Urinary bladder (tissue), 4 donors: ENCODE data around the gene ZBP1. TPM values are rescaled to one million over a fixed set of nuclear protein-coding genes. Genes with fewer than 3 reads are reported as not detected.

Source experiments
- DNase-seq: peaks from one replicate; pipeline ENCODE4 v3.0.0-alpha.2; 2015; ENCODE audit errors: extremely low spot score
- H3K27ac ChIP-seq: one replicate; pipeline ENCODE4 v1.5.1; 2013; ENCODE audit warnings: low read depth, mild to moderate bottlenecking, moderate library complexity
- H3K36me3 ChIP-seq: one replicate; pipeline ENCODE4 v1.6.1; 2013; ENCODE audit warnings: mild to moderate bottlenecking, moderate library complexity; ENCODE audit not compliant: insufficient read depth
- H3K4me1 ChIP-seq: one replicate; pipeline ENCODE4 v1.6.1; 2013; ENCODE audit warnings: mild to moderate bottlenecking, moderate library complexity; ENCODE audit not compliant: insufficient read depth
- H3K4me3 ChIP-seq: one replicate; pipeline ENCODE4 v1.5.1; 2013; ENCODE audit warnings: low read depth, low read length
- WGBS: extraction: QIAGEN DNeasy Blood & Tissue Kit; methylation state at CpG from one replicate; pipeline ENCODE4 v1.1.7; 2013; 5-methylcytosine and 5-hydroxymethylcytosine counted together
- polyA plus RNA-seq: library from polyadenylated mRNA; stranded (reverse); fragments of 200-250 nt; gene quantifications from one replicate; pipeline ENCODE4 v1.2.3, GENCODE V29; 2013
- total RNA-seq: library from RNA; depleted of rRNA; stranded (reverse); fragments of >200 nt; gene quantifications from one replicate; pipeline ENCODE4 v1.2.3, GENCODE V29; 2014
- donor health status: healthy with polysubstance abuse.
- donor health status: healthy.

Gene ZBP1
- total and polyA plus RNA-seq, 2 donors = 0.46 TPM; not detected in 1

DNA sequence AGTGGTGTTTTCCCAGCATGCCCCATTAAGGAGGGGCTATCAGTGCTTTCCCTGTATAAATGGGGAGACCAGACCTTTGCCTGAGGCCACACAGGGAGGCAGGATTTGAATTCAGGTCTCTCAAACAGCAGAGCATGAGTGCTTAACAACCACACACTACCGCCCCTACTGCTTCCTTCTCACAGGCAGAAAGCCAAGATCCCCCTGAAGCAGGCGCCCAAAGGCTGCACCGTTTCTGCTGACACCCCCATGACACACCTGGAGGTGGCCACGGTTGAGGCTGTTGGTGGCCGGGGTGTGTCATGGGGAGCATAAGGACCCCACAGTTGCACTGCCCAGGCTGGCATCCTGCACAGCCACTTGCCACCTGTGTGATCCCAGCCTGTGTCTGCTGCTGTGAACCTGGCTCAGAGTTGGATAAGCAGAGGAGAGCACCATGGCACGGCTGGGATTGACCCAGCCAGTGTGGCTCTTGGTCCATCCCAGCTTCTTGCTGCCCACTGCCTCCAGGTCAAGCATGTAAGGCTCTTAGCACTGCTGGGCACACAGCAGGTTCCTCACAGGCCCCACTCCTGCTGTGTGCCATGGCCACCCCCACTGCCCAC, 31.0 kb downstream of the ZBP1 start:
- Histone ChIP-seq H3K4me3 (no peak overlapping the region), H3K4me1 (no peaks in the 10 kb centered on the region), H3K36me3 (no peaks in the 10 kb centered on the region), H3K27ac (no peak overlapping the region)
- WGBS = 84% methylated on average over 6 of the region's 6 CpGs
- DNase-seq = no peak

DNA sequence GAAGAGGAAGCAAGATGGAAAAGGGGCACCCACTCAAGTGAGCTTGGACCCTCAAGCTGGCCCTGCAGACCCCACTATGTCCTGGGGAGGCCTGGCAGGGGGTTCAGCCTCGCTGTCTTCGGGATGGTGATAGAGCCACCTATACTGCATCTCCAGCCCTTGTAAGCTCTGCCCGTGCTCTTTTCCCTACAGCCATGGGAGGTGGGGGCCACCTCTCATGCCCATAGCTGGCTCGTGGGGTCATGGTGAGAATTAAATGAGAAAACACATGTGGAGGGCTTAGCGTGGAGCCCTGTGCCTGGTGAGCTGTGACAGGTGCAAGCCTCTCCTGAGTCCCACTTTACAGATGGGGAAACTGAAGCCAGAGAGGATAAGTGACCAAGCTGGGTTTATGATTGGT, 31.6 kb downstream of the ZBP1 start:
- DNase-seq = no peak
- Histone ChIP-seq H3K4me3 (no peak overlapping the region), H3K4me1 (no peaks in the 10 kb centered on the region), H3K36me3 (no peaks in the 10 kb centered on the region), H3K27ac (no peak overlapping the region)
- WGBS = 86% methylated on average over 5 of the region's 5 CpGs

DNA sequence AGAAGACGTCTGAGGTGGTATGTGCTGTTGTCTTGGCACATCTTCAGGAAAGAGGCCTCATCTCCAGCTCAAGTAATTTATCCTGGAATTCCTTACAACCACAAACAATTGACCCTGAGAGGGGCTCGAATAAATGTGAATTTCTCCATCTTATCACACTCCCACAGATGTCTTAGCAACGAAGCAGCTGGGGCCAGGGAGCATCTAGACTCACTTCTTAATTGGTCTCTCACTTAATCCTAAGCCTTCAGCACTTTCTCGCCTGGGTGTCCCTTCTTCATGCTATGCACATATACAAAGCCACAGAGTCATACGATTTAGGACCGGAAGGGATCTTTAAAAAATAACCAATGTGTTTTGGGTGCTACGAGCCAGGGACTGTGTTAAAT, 32.2 kb downstream of the ZBP1 start:
- no peaks in the 10 kb centered on the region for H3K4me1 ChIP-seq
- H3K27ac ChIP-seq = no peak overlapping the region
- no peak for DNase-seq
- no peaks in the 10 kb centered on the region for H3K36me3 ChIP-seq
- H3K4me3 ChIP-seq = no peak overlapping the region
- WGBS = 81% methylated on average over 7 of the region's 7 CpGs

DNA sequence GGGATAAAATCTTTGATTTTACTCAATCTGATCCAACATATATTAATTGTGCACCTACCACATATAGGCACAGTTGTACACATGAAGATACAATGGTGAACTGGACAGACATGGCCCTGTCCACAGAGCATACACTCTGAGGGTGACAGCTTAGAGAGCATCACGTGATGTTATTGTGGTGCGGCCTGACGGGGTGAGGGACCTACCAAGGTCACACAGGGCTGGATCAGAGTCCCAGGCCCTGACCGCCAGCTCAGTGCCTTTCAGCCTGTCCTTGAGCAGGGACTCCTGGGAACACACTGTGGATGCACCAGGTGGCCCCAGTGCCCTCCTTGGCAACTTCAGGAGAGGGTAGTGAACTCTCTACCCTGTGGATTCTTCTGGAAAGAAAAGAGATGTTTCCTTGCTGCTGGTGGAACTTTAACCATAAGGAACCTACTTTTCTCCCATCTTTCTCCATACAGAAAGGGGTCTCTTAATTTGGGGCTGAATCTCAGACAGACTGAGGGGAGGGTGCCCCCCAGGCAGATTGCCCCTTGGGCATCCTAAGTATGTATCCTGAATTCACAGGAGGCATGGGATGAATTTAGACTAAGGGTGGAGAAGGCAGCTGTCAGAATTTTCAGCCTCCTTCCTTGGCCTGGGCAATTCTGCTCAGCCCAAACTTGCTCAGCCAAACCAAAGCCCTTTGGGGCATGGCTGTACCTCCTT, 32.8 kb downstream of the ZBP1 start:
- WGBS = 95% methylated on average over 4 of the region's 4 CpGs
- DNase-seq = no peak
- Histone ChIP-seq H3K4me3 (no peak overlapping the region), H3K27ac (no peak overlapping the region), H3K4me1 (no peaks in the 10 kb centered on the region), H3K36me3 (no peaks in the 10 kb centered on the region)

DNA sequence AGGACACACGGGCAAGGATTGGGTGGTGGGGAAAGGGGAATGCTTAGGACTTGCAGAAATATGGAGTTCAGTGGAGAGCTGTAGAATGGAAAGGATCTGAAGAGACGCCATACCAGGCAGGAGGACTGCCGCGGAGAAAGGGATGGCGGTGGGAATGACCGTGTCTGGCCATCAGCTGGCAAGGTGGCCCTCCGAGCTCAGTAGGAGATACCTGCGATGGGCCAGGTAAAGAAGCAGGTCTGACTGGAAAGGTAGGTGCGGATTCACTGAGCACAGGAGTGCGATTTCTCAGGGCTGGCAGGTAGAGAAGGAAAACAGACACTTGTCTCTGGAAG, 33.3 kb downstream of the ZBP1 start:
- no peaks in the 10 kb centered on the region for H3K36me3 ChIP-seq
- DNase-seq = no peak
- 85% methylated on average over 10 of the region's 10 CpGs for WGBS
- no peak overlapping the region for H3K4me3 ChIP-seq
- H3K4me1 ChIP-seq = no peaks in the 10 kb centered on the region
- H3K27ac ChIP-seq = no peak overlapping the region

DNA sequence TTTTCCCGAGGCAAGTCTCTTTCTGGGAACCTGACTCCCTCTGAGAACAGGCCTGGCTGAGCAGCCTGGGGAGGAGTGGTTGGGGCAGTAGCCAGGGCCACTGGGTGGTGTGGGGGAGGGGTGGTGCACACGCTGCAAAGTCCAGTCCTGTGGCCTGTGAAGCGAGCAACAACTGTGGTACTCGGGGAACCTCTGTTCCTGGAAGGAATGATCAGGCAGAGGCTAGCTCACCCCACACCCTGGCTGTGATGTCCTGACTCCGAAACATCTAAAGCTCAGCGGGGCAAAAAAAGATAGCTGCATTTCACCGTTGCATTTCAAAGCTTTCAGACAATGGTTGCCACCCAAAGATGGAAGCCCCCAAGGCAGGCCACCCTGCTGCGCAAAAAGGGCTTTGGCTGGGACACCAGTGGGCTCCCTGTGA, 33.8 kb downstream of the ZBP1 start:
- no peak overlapping the region for H3K27ac ChIP-seq
- H3K36me3 ChIP-seq = no peaks in the 10 kb centered on the region
- DNase-seq = no peak
- 53% methylated on average over 8 of the region's 8 CpGs for WGBS
- no peak overlapping the region for H3K4me3 ChIP-seq
- no peaks in the 10 kb centered on the region for H3K4me1 ChIP-seq

DNA sequence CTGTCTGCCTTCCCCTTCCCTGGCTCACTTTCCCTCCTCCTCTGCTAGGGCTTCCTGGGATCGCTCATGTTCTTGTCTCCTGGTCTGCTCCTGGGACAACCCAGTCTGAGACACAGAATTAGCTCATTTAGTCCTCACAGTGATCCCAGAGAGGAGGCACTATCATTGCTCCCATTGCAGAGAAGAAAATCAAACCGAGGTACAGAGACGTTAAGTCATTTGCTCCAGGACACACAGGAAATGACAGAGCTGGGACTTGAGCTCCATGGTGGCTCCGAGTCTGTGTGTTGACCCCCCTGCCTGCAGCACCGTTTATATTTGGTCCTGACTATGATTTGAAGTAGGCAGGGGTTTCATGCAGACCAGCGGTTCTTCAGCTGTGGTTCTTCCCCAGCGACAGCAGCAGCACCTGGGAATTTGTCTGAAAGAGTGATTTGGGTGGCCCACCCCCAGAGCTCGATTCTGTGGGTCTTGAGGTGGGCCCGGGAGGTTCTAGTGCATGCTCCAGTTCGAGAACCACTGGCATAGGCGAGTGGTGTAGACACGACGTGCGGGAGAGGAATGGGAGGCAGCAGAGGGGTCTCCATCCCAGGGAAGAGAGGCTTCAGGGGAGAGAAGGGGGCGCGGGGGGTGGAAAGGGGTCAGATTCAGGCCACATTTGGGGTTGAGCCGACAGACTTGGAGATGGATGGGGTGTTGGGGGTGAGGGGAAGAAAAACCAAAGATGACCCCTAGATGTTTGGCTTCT, 34.6 kb downstream of the ZBP1 start:
- no peaks in the 10 kb centered on the region for H3K4me1 ChIP-seq
- whole genome bisulfite sequencing = 75% methylated on average over 17 of the region's 17 CpGs

DNA sequence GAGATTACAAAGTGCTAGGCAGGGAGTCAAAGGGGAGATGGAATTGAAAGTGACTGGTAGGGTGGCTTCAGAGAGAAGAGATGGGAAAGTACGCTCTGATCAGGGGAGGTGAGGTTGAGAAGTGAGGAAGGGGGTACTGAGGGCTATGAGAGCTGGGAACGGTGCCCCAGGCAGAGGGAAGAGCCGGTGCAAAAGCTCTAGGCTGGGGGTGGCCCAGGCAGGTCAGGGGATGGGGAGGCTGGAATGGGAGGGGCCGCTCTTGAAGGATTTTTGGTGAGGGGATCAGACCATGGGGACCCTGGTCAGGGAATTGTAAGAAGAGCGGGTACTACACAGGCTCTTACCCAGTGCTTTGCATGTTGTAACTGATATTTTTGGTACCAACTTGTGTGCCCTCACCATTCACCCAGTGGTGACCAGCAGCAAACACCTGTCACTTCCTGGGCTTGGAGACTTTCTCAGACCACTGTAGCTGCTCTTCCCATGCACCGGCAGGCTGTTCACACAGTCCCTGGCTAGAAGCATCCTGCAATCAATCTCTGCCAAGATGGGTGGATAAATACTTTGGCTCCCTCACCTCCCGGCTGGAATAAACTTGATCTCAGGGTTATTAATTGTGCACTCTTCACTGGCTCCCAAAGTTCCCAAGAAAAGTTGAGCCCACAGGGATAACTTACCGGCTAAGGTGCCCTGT, 35.3 kb downstream of the ZBP1 start:
- 77% methylated on average over 8 of the region's 8 CpGs for WGBS
- Histone ChIP-seq H3K27ac (no peak overlapping the region), H3K4me3 (no peak overlapping the region), H3K36me3 (no peaks in the 10 kb centered on the region), H3K4me1 (no peaks in the 10 kb centered on the region)
- DNase-seq = no peak

More for the DNA sequence above, 34.6 kb downstream of the ZBP1 start:
- Histone ChIP-seq H3K4me3 (no peak overlapping the region), H3K36me3 (no peaks in the 10 kb centered on the region), H3K27ac (no peak overlapping the region)
- DNase-seq = no peak

DNA sequence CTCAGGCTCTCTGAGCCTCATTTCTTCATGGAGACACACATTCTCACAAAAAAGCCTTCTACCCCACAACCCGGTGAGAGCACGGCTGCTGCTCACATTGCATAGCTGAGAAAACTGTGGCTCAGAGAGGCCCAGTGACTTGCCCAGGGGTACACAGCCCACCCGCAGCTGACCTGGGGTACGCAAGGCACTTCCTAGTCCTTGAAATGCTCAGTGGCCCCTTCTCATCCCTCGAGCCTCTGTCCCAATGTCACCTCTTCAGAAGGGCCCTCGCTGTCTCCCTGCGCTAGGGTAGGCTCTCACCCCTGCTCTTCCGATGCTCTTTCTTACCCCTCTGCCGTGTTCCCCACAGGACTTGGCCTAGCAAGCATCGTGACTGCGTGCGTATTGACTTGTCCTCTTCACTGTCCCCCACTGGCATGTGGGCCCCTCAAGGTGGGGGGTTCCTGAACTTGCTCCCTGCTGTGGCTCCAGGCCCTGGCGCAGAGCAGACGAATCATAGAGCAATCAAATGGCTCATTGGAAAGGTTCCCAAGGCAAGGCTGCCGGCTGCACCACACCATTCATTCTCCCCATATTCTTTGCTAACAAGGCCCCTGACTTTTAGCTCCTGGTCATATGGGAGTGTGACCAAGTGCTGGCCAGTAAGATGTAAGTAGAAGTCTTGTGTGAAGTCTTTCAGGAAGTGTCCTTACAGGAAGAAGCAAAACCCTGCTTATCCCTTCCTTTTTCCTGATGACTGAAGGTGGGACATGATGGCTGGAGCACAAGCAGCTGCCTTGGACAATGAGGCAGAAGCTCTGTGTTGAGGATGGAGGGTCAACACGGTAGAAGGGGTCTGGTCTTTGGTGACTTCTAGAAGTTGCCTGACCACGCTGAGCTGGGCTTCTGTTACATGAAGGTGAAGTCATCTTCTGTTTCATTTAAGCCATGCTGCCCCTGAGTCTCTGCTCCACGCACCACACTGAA, 36.7 kb downstream of the ZBP1 start:
- no peaks in the 10 kb centered on the region for H3K36me3 ChIP-seq
- no peaks in the 10 kb centered on the region for H3K4me1 ChIP-seq
- WGBS = 86% methylated on average over 18 of the region's 18 CpGs
- no peak overlapping the region for H3K27ac ChIP-seq
- no peak overlapping the region for H3K4me3 ChIP-seq
- no peak for DNase-seq

DNA sequence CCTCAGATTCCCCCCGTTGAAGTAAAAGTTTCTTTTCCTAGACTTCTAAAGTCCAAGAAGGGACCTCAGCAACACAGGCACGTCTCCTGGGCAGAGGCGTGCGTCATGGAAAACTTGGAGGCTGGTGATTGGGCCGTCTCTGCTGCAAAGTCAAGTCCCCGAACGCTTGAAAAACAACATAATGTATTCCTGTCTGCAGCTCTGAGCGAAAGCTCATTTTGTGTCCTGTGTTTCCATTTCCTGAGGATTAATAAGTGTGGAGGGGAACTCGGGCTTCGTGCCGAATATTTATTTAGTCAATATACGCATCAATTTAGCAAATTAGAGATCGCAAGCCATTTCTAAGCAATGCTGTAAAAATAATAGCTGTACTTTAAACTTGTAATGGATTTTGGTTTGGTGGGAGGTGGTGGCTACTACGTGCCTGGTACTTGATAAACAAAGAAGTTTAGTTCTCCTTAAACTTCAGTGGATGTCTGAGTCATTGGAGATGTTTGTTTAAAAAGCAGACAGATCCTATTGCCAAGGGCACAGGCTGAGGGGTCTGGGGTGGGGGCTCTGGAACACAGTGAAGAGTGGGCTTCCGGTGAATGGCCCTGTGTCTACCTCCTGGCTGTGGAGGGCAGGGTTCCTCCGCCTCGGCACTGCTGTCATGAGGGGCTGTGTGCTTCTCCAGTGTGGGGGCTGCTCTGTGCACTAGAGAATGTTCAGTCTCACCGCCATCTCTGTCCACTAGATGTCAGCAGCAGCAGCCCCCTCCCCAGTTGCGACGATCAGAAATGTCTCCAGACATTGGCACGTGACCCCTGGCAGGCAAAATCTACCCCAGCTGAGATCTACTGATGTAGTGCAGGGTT, 37.6 kb downstream of the ZBP1 start:
- no peak overlapping the region for H3K4me3 ChIP-seq
- no peaks in the 10 kb centered on the region for H3K36me3 ChIP-seq
- WGBS = 21% methylated on average over 21 of the region's 21 CpGs
- H3K27ac ChIP-seq = no peak overlapping the region
- DNase-seq = peak; percentile 13
- no peaks in the 10 kb centered on the region for H3K4me1 ChIP-seq

DNA sequence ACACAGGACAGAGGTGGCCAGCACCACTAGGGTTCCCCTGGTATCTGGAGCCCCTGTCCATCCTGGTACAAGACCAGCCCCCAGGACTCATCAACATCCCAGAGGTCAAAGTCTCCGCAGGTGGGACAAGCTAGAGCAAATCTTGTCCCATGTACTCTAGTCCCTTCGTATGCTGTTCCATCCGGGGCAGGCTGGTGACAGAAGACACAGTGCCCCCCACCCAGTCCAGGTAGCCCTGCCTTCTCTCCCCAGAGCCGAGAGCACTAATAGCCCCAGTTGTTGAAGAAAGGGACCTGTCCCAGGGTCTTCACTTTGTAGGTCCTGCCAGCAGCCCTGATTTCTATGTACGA, 38.2 kb downstream of the ZBP1 start:
- no peak for DNase-seq
- Histone ChIP-seq H3K36me3 (no peaks in the 10 kb centered on the region), H3K4me1 (no peaks in the 10 kb centered on the region), H3K4me3 (no peak overlapping the region), H3K27ac (no peak overlapping the region)
- WGBS = 75% methylated on average over 5 of the region's 5 CpGs

DNA sequence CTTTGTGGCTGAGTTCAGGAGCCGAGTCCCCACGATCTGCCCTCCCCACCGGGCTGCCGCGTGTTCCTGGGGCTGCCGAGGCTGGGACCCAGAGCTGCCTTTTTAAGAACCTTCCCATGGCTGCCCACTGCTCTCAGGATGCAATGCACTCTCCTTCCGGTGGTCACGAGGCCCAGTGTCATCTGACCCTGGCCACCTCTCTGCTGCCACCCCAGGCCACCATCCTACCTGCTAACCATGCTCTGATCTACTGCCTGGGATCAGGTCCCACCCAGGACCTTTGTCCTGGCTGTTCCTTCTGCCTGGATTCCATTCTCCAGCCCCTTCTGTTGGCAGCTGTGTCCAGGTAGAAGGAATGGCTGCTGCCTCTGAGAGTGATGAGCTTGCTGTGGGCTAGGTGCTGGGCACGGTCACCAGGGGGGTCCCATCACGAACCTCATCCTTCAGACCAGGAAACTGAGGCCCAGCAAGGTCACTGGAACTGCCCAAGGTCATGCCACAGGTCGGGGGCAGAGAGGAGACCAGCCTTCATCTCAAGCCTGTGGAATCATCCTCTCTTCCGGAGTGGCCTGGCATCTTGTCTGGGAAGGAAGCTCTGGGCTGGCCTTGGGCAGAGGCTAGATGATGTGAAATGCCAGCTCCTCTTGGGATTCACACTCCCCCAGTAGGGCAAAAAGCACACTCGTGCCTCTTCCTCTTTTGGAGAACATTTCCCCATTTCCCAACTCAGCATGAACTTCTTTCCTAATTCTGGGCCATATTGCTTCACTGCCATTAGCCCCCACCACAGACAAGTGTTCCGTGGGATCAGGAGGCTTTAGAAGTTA, 38.8 kb downstream of the ZBP1 start:
- no peak overlapping the region for H3K4me3 ChIP-seq

More for the DNA sequence above, 38.8 kb downstream of the ZBP1 start:
- Histone ChIP-seq H3K27ac (no peak overlapping the region), H3K4me1 (no peaks in the 10 kb centered on the region), H3K36me3 (no peaks in the 10 kb centered on the region)
- WGBS = 83% methylated on average over 14 of the region's 14 CpGs
- DNase-seq = no peak
